ENCODE measurements around the gene KCTD15. TPM values are rescaled to one million over a fixed set of nuclear protein-coding genes. Genes with fewer than 3 reads are reported as not detected.
A peak's percentile ranks its signal among the peaks of the same experiment; 100 is the strongest.

The KCTD15 gene
- total and polyA plus RNA-seq, 8 donors = 14.8 to 33.8 (median 19.0) TPM

DNA sequence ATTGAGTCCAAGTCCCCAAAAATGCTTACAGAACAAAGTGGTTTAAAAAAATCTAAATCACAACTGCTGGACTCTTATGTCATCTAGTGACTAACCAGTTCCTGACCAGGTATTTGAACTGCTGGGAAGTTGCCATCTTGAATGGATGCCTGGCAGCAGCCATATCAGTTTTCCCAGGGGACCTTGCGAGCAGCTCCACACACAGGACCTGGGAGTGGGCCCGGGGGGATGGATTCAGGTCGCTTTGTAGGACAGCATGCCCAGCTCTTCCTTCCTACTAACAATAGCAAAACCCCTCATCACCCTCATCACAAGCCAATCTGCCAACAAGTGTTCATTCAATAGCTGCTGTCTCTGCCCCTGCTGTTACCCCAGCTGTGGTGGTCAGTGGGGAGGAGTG, 65.3 kb downstream of the KCTD15 start:
- DNase-seq = peak in 2 of 6 donors; percentile 45 to 55
- no peaks in the 10 kb centered on the region for H3K4me1 ChIP-seq
- intact Hi-C loops (cut with DNase I) = no loop called here
- peak; percentile 38 to 69 (median 61) for ATAC-seq
- 68 to 75% methylated on average over 3 of the region's 3 CpGs for WGBS, 2 donors
- no peak for FAIRE-seq
- H3K27me3 ChIP-seq = no peaks in the 10 kb centered on the region
- TF ChIP-seq, protein P1, sequence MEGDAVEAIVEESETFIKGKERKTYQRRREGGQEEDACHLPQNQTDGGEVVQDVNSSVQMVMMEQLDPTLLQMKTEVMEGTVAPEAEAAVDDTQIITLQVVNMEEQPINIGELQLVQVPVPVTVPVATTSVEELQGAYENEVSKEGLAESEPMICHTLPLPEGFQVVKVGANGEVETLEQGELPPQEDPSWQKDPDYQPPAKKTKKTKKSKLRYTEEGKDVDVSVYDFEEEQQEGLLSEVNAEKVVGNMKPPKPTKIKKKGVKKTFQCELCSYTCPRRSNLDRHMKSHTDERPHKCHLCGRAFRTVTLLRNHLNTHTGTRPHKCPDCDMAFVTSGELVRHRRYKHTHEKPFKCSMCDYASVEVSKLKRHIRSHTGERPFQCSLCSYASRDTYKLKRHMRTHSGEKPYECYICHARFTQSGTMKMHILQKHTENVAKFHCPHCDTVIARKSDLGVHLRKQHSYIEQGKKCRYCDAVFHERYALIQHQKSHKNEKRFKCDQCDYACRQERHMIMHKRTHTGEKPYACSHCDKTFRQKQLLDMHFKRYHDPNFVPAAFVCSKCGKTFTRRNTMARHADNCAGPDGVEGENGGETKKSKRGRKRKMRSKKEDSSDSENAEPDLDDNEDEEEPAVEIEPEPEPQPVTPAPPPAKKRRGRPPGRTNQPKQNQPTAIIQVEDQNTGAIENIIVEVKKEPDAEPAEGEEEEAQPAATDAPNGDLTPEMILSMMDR (IDR thresholded peaks at IDR 0.05) = no peak
- H3K27ac ChIP-seq = no peak overlapping the region
- no peaks in the 10 kb centered on the region for H3K9me3 ChIP-seq
- no peaks in the 10 kb centered on the region for H3K36me3 ChIP-seq
- H3K4me3 ChIP-seq = no peak overlapping the region

DNA sequence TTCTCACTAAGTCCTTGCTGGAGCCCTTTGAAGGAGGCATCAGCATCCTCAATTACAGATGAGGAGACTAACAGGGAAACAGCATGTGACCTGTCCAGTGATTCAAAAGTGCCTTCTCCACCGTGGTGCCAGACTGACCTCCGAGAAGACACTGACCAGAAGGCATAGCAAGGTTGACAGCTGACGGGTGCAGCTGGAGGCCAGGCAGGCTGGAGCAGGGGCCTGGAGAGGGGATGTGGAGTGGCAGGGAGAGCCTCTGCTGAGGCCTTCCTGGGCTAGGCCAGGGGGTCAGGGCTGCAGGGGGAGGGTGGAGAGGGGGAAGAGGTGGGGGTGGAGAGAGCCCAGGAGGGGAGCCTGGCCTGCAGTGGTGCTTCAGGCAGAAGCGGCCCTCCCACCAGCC, 66.3 kb downstream of the KCTD15 start:
- WGBS, 2 donors = 78 to 80% methylated on average over 4 of the region's 4 CpGs
- intact Hi-C loops (cut with DNase I) = no loop called here
- DNase-seq (no peak), ATAC-seq (no peak), FAIRE-seq (no peak)
- H3K27ac ChIP-seq = no peak overlapping the region
- H3K4me3 ChIP-seq = no peak overlapping the region
- no peaks in the 10 kb centered on the region for H3K36me3 ChIP-seq
- TF ChIP-seq, protein P1 (IDR thresholded peaks at IDR 0.05) = no peak
- no peaks in the 10 kb centered on the region for H3K9me3 ChIP-seq
- H3K4me1 ChIP-seq = no peaks in the 10 kb centered on the region
- H3K27me3 ChIP-seq = no peaks in the 10 kb centered on the region

DNA sequence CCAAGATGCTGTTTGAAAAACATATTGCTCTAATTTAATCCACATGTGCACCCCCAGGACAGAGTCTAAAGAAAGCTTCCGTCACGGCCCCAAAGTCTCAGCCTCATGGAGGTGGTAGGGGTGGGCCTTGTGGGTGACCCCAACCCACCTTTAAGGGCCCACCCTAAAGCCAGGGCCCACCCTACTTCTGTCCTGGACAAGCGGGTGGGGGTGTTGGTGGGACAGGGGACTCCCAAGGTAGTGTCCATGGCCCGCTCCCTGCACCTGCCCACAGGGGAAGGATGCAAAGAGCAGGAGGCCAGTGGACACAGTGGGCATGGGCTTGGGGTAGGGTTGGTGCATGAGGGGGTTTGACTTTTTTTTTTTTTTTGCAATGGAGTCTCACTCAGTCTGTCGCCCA, 66.8 kb downstream of the KCTD15 start:
- Histone ChIP-seq H3K27me3 (no peaks in the 10 kb centered on the region), H3K4me3 (no peak overlapping the region), H3K27ac (no peak overlapping the region), H3K9me3 (no peaks in the 10 kb centered on the region), H3K36me3 (no peaks in the 10 kb centered on the region), H3K4me1 (no peaks in the 10 kb centered on the region)
- intact Hi-C loops (cut with DNase I) = no loop called here
- no peak for FAIRE-seq
- TF ChIP-seq, protein P1 (IDR thresholded peaks at IDR 0.05) = no peak
- WGBS, 2 donors = 96 to 97% methylated on average over 5 of the region's 5 CpGs
- DNase-seq = no peak
- no peak for ATAC-seq

DNA sequence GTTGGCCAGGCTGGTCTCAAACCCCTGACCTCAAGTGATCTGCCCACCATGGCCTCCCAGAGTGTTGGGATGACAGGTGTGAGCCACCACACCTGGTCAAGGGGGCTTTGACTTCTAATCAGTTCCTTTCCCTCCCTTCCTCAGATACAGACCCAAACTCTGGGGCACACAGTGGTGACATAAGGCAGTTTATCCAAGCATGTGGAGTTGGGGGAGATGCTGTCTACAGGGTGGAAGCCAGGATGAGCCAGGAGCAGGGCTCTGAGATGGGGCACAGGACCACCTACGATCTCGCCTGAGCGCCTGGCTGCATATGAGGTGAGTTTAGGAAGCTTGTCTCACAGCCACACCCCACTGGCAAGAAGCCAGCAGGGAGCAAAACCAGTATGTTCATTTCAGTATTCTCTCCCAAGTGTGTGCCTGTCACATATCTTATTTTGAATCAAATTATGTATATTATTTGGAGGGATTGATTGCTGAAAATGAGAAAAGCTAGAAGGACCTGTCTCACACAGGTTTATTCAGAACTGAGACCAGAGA, 67.7 kb downstream of the KCTD15 start:
- H3K36me3 ChIP-seq = no peaks in the 10 kb centered on the region
- H3K4me1 ChIP-seq = no peaks in the 10 kb centered on the region
- no peak overlapping the region for H3K27ac ChIP-seq
- FAIRE-seq (no peak), ATAC-seq (no peak), DNase-seq (no peak)
- WGBS, 2 donors = 57 to 81% methylated on average over 3 of the region's 3 CpGs
- intact Hi-C loops (cut with DNase I) = no loop called here
- TF ChIP-seq, protein P1 (IDR thresholded peaks at IDR 0.05) = no peak
- H3K27me3 ChIP-seq = no peaks in the 10 kb centered on the region
- H3K4me3 ChIP-seq = no peak overlapping the region
- H3K9me3 ChIP-seq = no peaks in the 10 kb centered on the region

DNA sequence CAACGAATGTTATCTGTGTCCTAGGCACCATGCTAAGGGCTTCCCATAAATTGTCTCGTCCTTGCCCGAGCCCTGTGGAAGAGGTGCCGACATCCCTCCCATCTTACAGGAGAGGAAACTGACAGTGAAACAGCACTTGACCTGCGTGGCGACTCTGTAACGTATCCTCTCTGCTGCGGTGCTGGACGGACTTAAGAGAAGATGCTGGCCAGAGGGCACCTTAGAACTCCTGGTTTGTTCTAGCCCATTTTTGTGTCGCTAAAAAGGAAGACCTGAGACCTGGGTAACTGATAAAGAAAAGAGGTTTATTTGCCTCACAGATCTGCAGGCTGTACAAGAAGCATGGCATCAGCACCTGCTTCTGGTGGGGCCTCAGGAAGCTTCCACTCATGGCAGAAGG, 68.6 kb downstream of the KCTD15 start:
- no peak for FAIRE-seq
- intact Hi-C loops (cut with DNase I) = no loop called here
- Histone ChIP-seq H3K27me3 (no peaks in the 10 kb centered on the region), H3K36me3 (no peaks in the 10 kb centered on the region), H3K4me3 (no peak overlapping the region), H3K4me1 (no peaks in the 10 kb centered on the region), H3K27ac (no peak overlapping the region), H3K9me3 (no peaks in the 10 kb centered on the region)
- no peak for DNase-seq
- WGBS, 2 donors = 88 to 93% methylated on average over 10 of the region's 10 CpGs
- ATAC-seq = no peak
- TF ChIP-seq, protein P1 (IDR thresholded peaks at IDR 0.05) = no peak

Other genes with a start within 250 kb of the KCTD15 start
- 1 to 10 TPM in 2 of 6 donors, under 1 TPM in 4; 0.41 to 2.0 (median 0.53) TPM for gene CHST8, start 174.9 kb upstream of the KCTD15 start, total RNA-seq
- gene CHST8, start 174.9 kb upstream of the KCTD15 start, polyA plus RNA-seq = 1 to 10 TPM; 2.2 to 3.6 TPM